Measurements from ENCODE around the gene MARK3.

MARK3 gene

GRCh38 chr14:103517721-103518421 is 132.7 kb downstream of the MARK3 start:
- no peak for TF ChIP-seq CTCF (IDR thresholded peaks at IDR 0.05)
- no peak overlapping the region for H3K4me2 ChIP-seq (ENCODE audit: low read length)
- peaks cover 33% of the 10 kb centered on the region for H3K4me1 ChIP-seq
- no peak overlapping the region for H3K4me3 ChIP-seq (ENCODE audit: low read depth, low read length)
- H3K79me2 ChIP-seq = no peaks in the 10 kb centered on the region
- H3K9me3 ChIP-seq (ENCODE audit: control insufficient read depth, low read length) = no peaks in the 10 kb centered on the region
- peak overlapping the region; percentile 95 for H3K27ac ChIP-seq
- no peaks in the 10 kb centered on the region for H3K36me3 ChIP-seq (ENCODE audit: control insufficient read depth, insufficient read depth, low read length)
- H3K9ac ChIP-seq = no peak overlapping the region
- peak overlapping the region; percentile 46 for H2AFZ ChIP-seq
- no peaks in the 10 kb centered on the region for H3K27me3 ChIP-seq (ENCODE audit: control insufficient read depth, insufficient read depth, low read length)

GRCh38 chr14:103518422-103519042 is 133.3 kb downstream of the MARK3 start:
- Histone ChIP-seq H3K79me2 (no peaks in the 10 kb centered on the region), H3K9me3 (ENCODE audit: control insufficient read depth, low read length) (no peaks in the 10 kb centered on the region), H2AFZ (peak overlapping the region; percentile 46), H3K27me3 (ENCODE audit: control insufficient read depth, insufficient read depth, low read length) (no peaks in the 10 kb centered on the region), H3K4me3 (ENCODE audit: low read depth, low read length) (no peak overlapping the region), H3K9ac (no peak overlapping the region), H3K4me2 (ENCODE audit: low read length) (no peak overlapping the region), H3K27ac (peak overlapping the region; percentile 95), H3K4me1 (peaks cover 27% of the 10 kb centered on the region), H3K36me3 (ENCODE audit: control insufficient read depth, insufficient read depth, low read length) (no peaks in the 10 kb centered on the region)
- TF ChIP-seq CTCF (IDR thresholded peaks at IDR 0.05) = peak; percentile 94

GRCh38 chr14:103519043-103519836 is 134.0 kb downstream of the MARK3 start:
- H3K9me3 ChIP-seq (ENCODE audit: control insufficient read depth, low read length) = no peaks in the 10 kb centered on the region
- no peaks in the 10 kb centered on the region for H3K27me3 ChIP-seq (ENCODE audit: control insufficient read depth, insufficient read depth, low read length)
- H3K79me2 ChIP-seq = no peaks in the 10 kb centered on the region
- H3K9ac ChIP-seq = no peak overlapping the region
- H3K27ac ChIP-seq = peak overlapping the region; percentile 95
- peak overlapping the region; percentile 48 for H2AFZ ChIP-seq
- no peaks in the 10 kb centered on the region for H3K36me3 ChIP-seq (ENCODE audit: control insufficient read depth, insufficient read depth, low read length)
- H3K4me3 ChIP-seq (ENCODE audit: low read depth, low read length) = no peak overlapping the region
- H3K4me2 ChIP-seq (ENCODE audit: low read length) = peak overlapping the region; percentile 30
- peaks cover 27% of the 10 kb centered on the region for H3K4me1 ChIP-seq
- no peak for TF ChIP-seq CTCF (IDR thresholded peaks at IDR 0.05)

- H3K27me3 ChIP-seq (ENCODE audit: control insufficient read depth, insufficient read depth, low read length) = no peaks in the 10 kb centered on the region
- no peak overlapping the region for H3K9ac ChIP-seq
- peaks cover 27% of the 10 kb centered on the region for H3K4me1 ChIP-seq
- H3K79me2 ChIP-seq = no peaks in the 10 kb centered on the region
- TF ChIP-seq CTCF (IDR thresholded peaks at IDR 0.05) = no peak
- peak overlapping the region; percentile 30 for H3K4me2 ChIP-seq (ENCODE audit: low read length)
- no peaks in the 10 kb centered on the region for H3K9me3 ChIP-seq (ENCODE audit: control insufficient read depth, low read length)
- peak overlapping the region; percentile 48 for H2AFZ ChIP-seq
- H3K36me3 ChIP-seq (ENCODE audit: control insufficient read depth, insufficient read depth, low read length) = no peaks in the 10 kb centered on the region
- H3K27ac ChIP-seq = peak overlapping the region; percentile 95
- peak overlapping the region; percentile 74 for H3K4me3 ChIP-seq (ENCODE audit: low read depth, low read length)
Measured at GRCh38 chr14:103519837-103520212, 134.6 kb downstream of the MARK3 start.

Data from parathyroid adenoma (tissue), 2 donors.